Gastroesophageal sphincter (tissue), 4 donors: ENCODE results near the gene PTPRK. TPM values are rescaled to one million over a fixed set of nuclear protein-coding genes. Genes with fewer than 3 reads are reported as not detected.

Experiments
- ATAC-seq: fragments of 150-250 bp; one replicate; pipeline ENCODE4 v1.9.1; 2016; ENCODE audit warnings: mild to moderate bottlenecking, moderate library complexity
- H3K27ac ChIP-seq, 4 donors: fragments of 200-600 bp; sonication (generic) in 3 of 4; 1 replicate in 3 of 4; 2 replicates in 1 of 4; pipeline ENCODE4 v1.5.1; 2016 to 2019
- H3K27me3 ChIP-seq: fragments of 200-600 bp; sonication (generic); one replicate; pipeline ENCODE4 v1.5.1; 2019
- H3K36me3 ChIP-seq, 2 donors: fragments of 200-600 bp; sonication (generic); one replicate each; pipeline ENCODE4 v1.5.1; 2019; ENCODE audit warnings: control low read depth in 1 of 2
- H3K4me1 ChIP-seq, 3 donors: fragments of 200-600 bp; sonication (generic); 1 replicate in 2 of 3; 2 replicates in 1 of 3; pipeline ENCODE4 v1.5.1; 2016 to 2019; ENCODE audit warnings: control low read depth in 2 of 3
- H3K4me3 ChIP-seq, 2 donors: fragments of 200-600 bp; sonication (generic); one replicate each; pipeline ENCODE4 v1.5.1; 2019; ENCODE audit warnings: mild to moderate bottlenecking in 1 of 2, moderate library complexity in 1 of 2
- H3K9me3 ChIP-seq, 3 donors: fragments of 200-600 bp; sonication (generic); one replicate each; pipeline ENCODE4 v1.5.1; 2017 to 2019; ENCODE audit warnings: control low read depth in 2 of 3
- CTCF ChIP-seq, 4 experiments: fragments of 200-600 bp in 2 of 4; fragments of 450-650 bp in 2 of 4; sonication (generic) in 1 of 4; IDR thresholded peaks; one replicate each; pipeline ENCODE4 v1.5.1; 2017 to 2019; ENCODE audit warnings: antibody characterized with exemption in 4 of 4, mild to moderate bottlenecking in 2 of 4, moderate library complexity in 2 of 4
- EP300 ChIP-seq: sonication (generic); formaldehyde crosslinking; IDR thresholded peaks from one replicate; pipeline ENCODE4 v1.6.1; 2017; ENCODE audit warnings: antibody characterized with exemption, mild to moderate bottlenecking
- POLR2A ChIP-seq, 2 donors: fragments of 450-650 bp; IDR thresholded peaks; one replicate each; pipeline ENCODE4 v1.6.1; 2017; ENCODE audit warnings: antibody characterized with exemption in 2 of 2, mild to moderate bottlenecking in 2 of 2, moderate library complexity in 1 of 2
- POLR2AphosphoS5 ChIP-seq: sonication (generic); formaldehyde crosslinking; IDR thresholded peaks from one replicate; pipeline ENCODE4 v1.6.1; 2017; ENCODE audit warnings: antibody characterized with exemption
- WGBS, 2 donors: methylation state at CpG; one replicate each; pipeline ENCODE4 v1.1.5; 2018; ENCODE audit warnings: low coverage in 1 of 2; 5-methylcytosine and 5-hydroxymethylcytosine counted together
- total RNA-seq, 4 donors: library from RNA; depleted of rRNA; stranded (reverse); fragments of >200 nt; gene quantifications; one replicate each; pipeline ENCODE4 v1.1.0, GENCODE V29; 2016

The PTPRK gene
- total RNA-seq, 4 donors from 2014 or later, result 42.0 to 47.6 (median 45.8) TPM

DNA sequence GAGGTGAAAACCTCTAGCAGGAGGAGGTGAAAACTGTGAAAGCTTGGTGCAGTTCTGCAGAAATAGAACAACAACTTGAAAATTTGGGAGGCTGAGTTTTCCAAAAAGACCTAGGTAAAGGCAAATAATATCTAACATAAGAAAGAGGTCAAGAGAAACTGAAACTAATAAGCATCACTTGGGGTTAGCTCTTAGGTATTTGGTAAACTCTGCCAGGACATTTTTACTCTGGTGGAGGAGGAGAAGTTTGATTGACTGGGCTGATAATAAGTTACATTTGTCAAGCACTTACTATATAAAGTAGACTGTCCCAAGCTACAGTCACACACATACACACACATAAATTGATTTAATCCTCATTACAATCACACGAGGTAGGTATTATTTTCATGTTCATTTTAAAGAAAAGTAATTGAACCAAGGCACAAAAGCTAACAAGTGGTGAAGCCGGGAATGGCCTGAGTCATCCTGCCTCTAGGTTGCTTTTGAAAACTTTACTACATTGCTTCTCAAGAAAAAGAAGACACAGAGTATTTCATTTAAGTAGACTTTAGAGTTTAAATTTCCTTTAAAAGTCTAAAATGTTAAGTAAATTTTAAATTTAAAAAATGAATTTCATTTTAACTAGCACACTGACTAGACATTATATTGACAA, 275.5 kb downstream of the PTPRK start:
- WGBS, 2 donors, result 75 to 100% methylated on average over 2 of the region's 2 CpGs
- Histone ChIP-seq H3K9me3 (no peaks in the 10 kb centered on the region), H3K4me3 (no peak overlapping the region), H3K4me1 (peaks cover 0 to 9% (median 0%) of the 10 kb centered on the region in 3 donors), H3K27me3 (no peaks in the 10 kb centered on the region), H3K27ac (no peak overlapping the region), H3K36me3 (no peaks in the 10 kb centered on the region)
- ATAC-seq, result no peak
- TF ChIP-seq POLR2A (IDR thresholded peaks at IDR 0.05) (no peak), CTCF (IDR thresholded peaks at IDR 0.05) (no peak), EP300 (no peak), POLR2AphosphoS5 (no peak)

- Histone ChIP-seq H3K36me3 (no peaks in the 10 kb centered on the region), H3K4me1 (peaks cover 0 to 11% (median 0%) of the 10 kb centered on the region in 3 donors), H3K27me3 (no peaks in the 10 kb centered on the region), H3K4me3 (no peak overlapping the region), H3K9me3 (no peaks in the 10 kb centered on the region), H3K27ac (no peak overlapping the region)
- 96 to 97% methylated on average over 3 of the region's 3 CpGs for WGBS, 2 donors
- TF ChIP-seq POLR2A (IDR thresholded peaks at IDR 0.05) (no peak), EP300 (no peak), CTCF (IDR thresholded peaks at IDR 0.05) (no peak), POLR2AphosphoS5 (no peak)
- ATAC-seq, result no peak
These were observed 277.5 kb downstream of the PTPRK start for GRCh38 chr6:128242765-128243403.

GRCh38 chr6:128241216-128241615, 279.2 kb downstream of the PTPRK start:
- no peaks in the 10 kb centered on the region for H3K9me3 ChIP-seq
- no peak for TF ChIP-seq EP300
- no peak for TF ChIP-seq CTCF (IDR thresholded peaks at IDR 0.05)
- no peak for TF ChIP-seq POLR2AphosphoS5
- no peak for TF ChIP-seq POLR2A (IDR thresholded peaks at IDR 0.05)
- no peak overlapping the region for H3K4me3 ChIP-seq
- no peak for ATAC-seq
- peaks cover 0 to 11% (median 0%) of the 10 kb centered on the region in 3 donors for H3K4me1 ChIP-seq
- H3K27ac ChIP-seq, result no peak overlapping the region
- WGBS, 2 donors, result 79 to 100% methylated on average over 1 to 3 of the region's 3 CpGs
- no peaks in the 10 kb centered on the region for H3K27me3 ChIP-seq
- no peaks in the 10 kb centered on the region for H3K36me3 ChIP-seq

GRCh38 chr6:128240024-128240428, 280.4 kb downstream of the PTPRK start:
- no peaks in the 10 kb centered on the region for H3K36me3 ChIP-seq
- H3K27ac ChIP-seq, result no peak overlapping the region
- TF ChIP-seq POLR2A (IDR thresholded peaks at IDR 0.05) (no peak), EP300 (no peak)
- H3K4me3 ChIP-seq, result no peak overlapping the region
- ATAC-seq, result no peak
- H3K27me3 ChIP-seq, result no peaks in the 10 kb centered on the region
- H3K4me1 ChIP-seq, result peaks cover 0 to 11% (median 0%) of the 10 kb centered on the region in 3 donors
- no peaks in the 10 kb centered on the region for H3K9me3 ChIP-seq
- 55 to 84% methylated on average over 3 of the region's 3 CpGs for WGBS, 2 donors

DNA sequence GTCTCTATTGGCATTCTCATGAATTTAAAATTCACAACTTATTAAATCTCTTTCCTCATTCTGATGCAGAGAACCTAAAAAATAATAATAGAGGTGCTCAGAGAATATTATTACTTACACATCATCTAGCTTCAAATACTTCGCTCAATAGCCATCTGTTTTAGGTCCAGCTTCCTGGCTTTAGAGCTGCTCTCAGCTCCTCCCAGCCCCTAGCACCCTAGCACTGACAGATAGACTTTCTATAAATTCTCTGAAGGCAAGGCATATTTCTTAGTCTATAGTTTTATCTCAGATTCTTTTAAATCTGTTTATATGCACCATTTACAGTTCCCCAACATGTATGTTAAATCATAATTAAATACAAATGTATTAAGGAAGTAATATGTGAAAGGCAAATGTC, 281.3 kb downstream of the PTPRK start:
- H3K36me3 ChIP-seq, result no peaks in the 10 kb centered on the region
- TF ChIP-seq POLR2AphosphoS5 (no peak), CTCF (IDR thresholded peaks at IDR 0.05) (no peak), POLR2A (IDR thresholded peaks at IDR 0.05) (no peak), EP300 (no peak)
- 69 to 87% methylated on average over 1 of the region's 1 CpG for WGBS, 2 donors
- no peaks in the 10 kb centered on the region for H3K9me3 ChIP-seq
- no peak overlapping the region for H3K4me3 ChIP-seq
- H3K4me1 ChIP-seq, result peaks cover 0 to 11% (median 0%) of the 10 kb centered on the region in 3 donors
- no peaks in the 10 kb centered on the region for H3K27me3 ChIP-seq
- ATAC-seq, result no peak
- H3K27ac ChIP-seq, result no peak overlapping the region
